ENCODE results near the gene AOX1. TPM values are rescaled to one million over a fixed set of nuclear protein-coding genes. Genes with fewer than 3 reads are reported as not detected.

AOX1 gene
- total RNA-seq, 1 experiment from 2014 or later, result 3.5 TPM

DNA sequence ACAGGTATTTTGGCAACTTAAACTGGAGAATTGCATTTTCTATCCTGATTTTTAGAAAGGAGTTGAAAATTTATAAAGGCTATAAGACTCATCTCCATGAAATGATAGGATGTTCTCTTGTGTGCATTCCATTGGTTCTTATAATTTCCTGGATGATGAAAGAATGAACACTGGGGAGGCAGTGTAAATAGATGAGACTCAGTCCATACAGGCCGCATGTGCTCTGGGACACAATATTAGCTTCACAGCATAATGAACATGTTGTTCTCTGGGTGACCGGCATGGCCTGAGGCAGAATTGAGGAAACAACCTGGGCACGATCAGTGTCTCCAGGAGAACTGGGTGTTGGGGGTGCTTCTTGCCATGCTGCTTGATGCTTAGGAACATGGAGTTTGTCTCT lies 38.8 kb downstream of the AOX1 start:
- no peak overlapping the region for H2AFZ ChIP-seq (ENCODE audit: low read length)
- no peak overlapping the region for H3K14ac ChIP-seq (ENCODE audit: insufficient read depth, low read length)
- no peak overlapping the region for H3K23ac ChIP-seq (ENCODE audit: insufficient read length, low read depth, low read length)
- Mint-ChIP-seq H3K9me3 (no peaks in the 10 kb centered on the region), H3K27me3 (ENCODE audit: low read depth) (no peaks in the 10 kb centered on the region), H3K36me3 (ENCODE audit: insufficient read depth in 1 of 3, low read depth in 3 of 3) (no peaks in the 10 kb centered on the region), H3K27ac (no peak overlapping the region), H3K4me1 (peaks cover 14 to 22% of the 10 kb centered on the region in 2 experiments), H3K4me3 (no peak overlapping the region)
- H3K18ac ChIP-seq (ENCODE audit: insufficient read length, low read depth, low read length), result no peak overlapping the region
- DNase-seq, result no peak
- H4K20me1 ChIP-seq (ENCODE audit: control insufficient read depth, insufficient read depth, insufficient read length), result no peaks in the 10 kb centered on the region
- no peak overlapping the region for H3T11ph ChIP-seq (ENCODE audit: low read length)
- WGBS (ENCODE audit: extremely low coverage, insufficient read length, low lambda C conversion rate), result no CpG with 5 or more reads among the region's 3 CpGs
- H2BK120ac ChIP-seq (ENCODE audit: low read depth, low read length, poor library complexity, severe bottlenecking), result no peak overlapping the region
- TF ChIP-seq CTCF (conservative IDR thresholded peaks at IDR 0.05), result no peak
- H2BK5ac ChIP-seq (ENCODE audit: insufficient read length, low read length), result no peak overlapping the region
- no peak overlapping the region for H3K27ac ChIP-seq (ENCODE audit: insufficient read length, low read depth, low read length)
- no peaks in the 10 kb centered on the region for H3K4me1 ChIP-seq (ENCODE audit: insufficient read depth, low read length)
- no peak overlapping the region for H3K4ac ChIP-seq (ENCODE audit: low read depth, low read length)
- H3K79me1 ChIP-seq (ENCODE audit: insufficient read depth, low read depth, low read length, poor library complexity, severe bottlenecking), result no peaks in the 10 kb centered on the region
- H3K79me2 ChIP-seq (ENCODE audit: insufficient read depth, low read length), result no peaks in the 10 kb centered on the region
- H4K5ac ChIP-seq (ENCODE audit: insufficient read length, low read depth, low read length), result no peak overlapping the region
- no peak overlapping the region for H2AK5ac ChIP-seq (ENCODE audit: insufficient read length, low read length)
- no peak overlapping the region for H3K4me2 ChIP-seq (ENCODE audit: insufficient read depth, insufficient read length, low read length)
- H4K91ac ChIP-seq (ENCODE audit: insufficient read length, low read depth, low read length), result no peak overlapping the region
- no peak overlapping the region for H4K8ac ChIP-seq (replicated peaks; ENCODE audit: insufficient read length, low read depth, low read length)
- no peaks in the 10 kb centered on the region for H3K27me3 ChIP-seq (ENCODE audit: insufficient read depth, low read length)
- H3K23me2 ChIP-seq (ENCODE audit: insufficient read length, low read depth, low read length, poor library complexity, severe bottlenecking), result no peaks in the 10 kb centered on the region
- H2BK15ac ChIP-seq (ENCODE audit: low read depth, low read length), result no peak overlapping the region
- no peaks in the 10 kb centered on the region for H3K9me3 ChIP-seq (ENCODE audit: control insufficient read depth, low read depth, low read length)
- H2BK20ac ChIP-seq (ENCODE audit: low read depth, low read length, poor library complexity, severe bottlenecking), result no peak overlapping the region
- no peak overlapping the region for H2BK12ac ChIP-seq (ENCODE audit: insufficient read length, low read depth, low read length)
- H3K9ac ChIP-seq (ENCODE audit: extremely low read depth, insufficient read length, low read length), result no peak overlapping the region
- no peak overlapping the region for H3K56ac ChIP-seq (ENCODE audit: insufficient read length, low read depth, low read length)

Measured in H9 (cell line).